Progenitor cell of endocrine pancreas (in vitro differentiated cells): ENCODE data around the gene KLHDC8B. TPM values are rescaled to one million over a fixed set of nuclear protein-coding genes. Genes with fewer than 3 reads are reported as not detected.

Experiments used
- DNase-seq: peaks from one replicate; pipeline ENCODE4 v3.0.0; 2021; ENCODE audit warnings: low spot score; ENCODE audit not compliant: unreplicated experiment
- H3K27ac Mint-ChIP-seq: 2 replicates; pipeline ENCODE4 v1.8.0; 2021; ENCODE audit warnings: mild to moderate bottlenecking, moderate library complexity, mixed read lengths
- H3K27me3 Mint-ChIP-seq: 2 replicates; pipeline ENCODE4 v1.8.0; 2021; ENCODE audit warnings: mixed read lengths
- H3K36me3 Mint-ChIP-seq: 2 replicates; pipeline ENCODE4 v1.8.0; 2022; ENCODE audit warnings: mixed read lengths; ENCODE audit not compliant: insufficient read depth
- H3K4me1 Mint-ChIP-seq: 2 replicates; pipeline ENCODE4 v1.8.0; 2021; ENCODE audit warnings: low read depth, mixed read lengths
- H3K4me3 Mint-ChIP-seq: 2 replicates; pipeline ENCODE4 v1.8.0; 2021; ENCODE audit warnings: low read depth, mild to moderate bottlenecking, moderate library complexity, mixed read lengths
- H3K9me3 Mint-ChIP-seq: 2 replicates; pipeline ENCODE4 v1.8.0; 2021; ENCODE audit warnings: low read depth, mixed read lengths
- total RNA-seq: library from RNA; stranded (reverse); gene quantifications from 2 replicates; pipeline ENCODE4 v1.2.1, GENCODE V29; 2021
- TF ChIP-seq, protein P1 (sequence below): fragments of 200-600 bp; sonication (generic); IDR thresholded peaks from one replicate; pipeline ENCODE4 v1.5.0; 2021; ENCODE audit warnings: antibody characterized with exemption, mild to moderate bottlenecking; ENCODE audit not compliant: unreplicated experiment

The KLHDC8B gene
- total RNA-seq, 1 donor from 2014 or later = 41.4 TPM

DNA sequence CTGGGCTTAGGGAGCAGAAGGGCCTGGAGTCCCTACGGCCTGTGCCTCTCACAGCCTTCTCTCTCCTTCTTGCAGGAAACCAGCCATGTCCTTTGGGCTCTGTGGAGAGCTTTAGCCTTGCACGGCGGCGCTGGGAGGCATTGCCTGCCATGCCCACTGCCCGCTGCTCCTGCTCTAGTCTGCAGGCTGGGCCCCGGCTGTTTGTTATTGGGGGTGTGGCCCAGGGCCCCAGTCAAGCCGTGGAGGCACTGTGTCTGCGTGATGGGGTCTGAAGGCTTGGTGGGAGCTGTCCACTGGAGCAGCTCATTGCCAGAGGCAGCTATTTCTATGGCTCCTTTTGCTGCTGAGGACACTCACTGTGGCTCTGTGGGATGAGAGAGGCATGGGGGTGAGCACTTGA is 4.1 kb downstream of the KLHDC8B start:
- DNase-seq = no peak
- Mint-ChIP-seq H3K4me3 (no peak overlapping the region), H3K9me3 (no peaks in the 10 kb centered on the region), H3K4me1 (peaks cover 20% of the 10 kb centered on the region), H3K27me3 (no peaks in the 10 kb centered on the region), H3K36me3 (peaks cover 1% of the 10 kb centered on the region), H3K27ac (no peak overlapping the region)
- TF ChIP-seq, protein P1, sequence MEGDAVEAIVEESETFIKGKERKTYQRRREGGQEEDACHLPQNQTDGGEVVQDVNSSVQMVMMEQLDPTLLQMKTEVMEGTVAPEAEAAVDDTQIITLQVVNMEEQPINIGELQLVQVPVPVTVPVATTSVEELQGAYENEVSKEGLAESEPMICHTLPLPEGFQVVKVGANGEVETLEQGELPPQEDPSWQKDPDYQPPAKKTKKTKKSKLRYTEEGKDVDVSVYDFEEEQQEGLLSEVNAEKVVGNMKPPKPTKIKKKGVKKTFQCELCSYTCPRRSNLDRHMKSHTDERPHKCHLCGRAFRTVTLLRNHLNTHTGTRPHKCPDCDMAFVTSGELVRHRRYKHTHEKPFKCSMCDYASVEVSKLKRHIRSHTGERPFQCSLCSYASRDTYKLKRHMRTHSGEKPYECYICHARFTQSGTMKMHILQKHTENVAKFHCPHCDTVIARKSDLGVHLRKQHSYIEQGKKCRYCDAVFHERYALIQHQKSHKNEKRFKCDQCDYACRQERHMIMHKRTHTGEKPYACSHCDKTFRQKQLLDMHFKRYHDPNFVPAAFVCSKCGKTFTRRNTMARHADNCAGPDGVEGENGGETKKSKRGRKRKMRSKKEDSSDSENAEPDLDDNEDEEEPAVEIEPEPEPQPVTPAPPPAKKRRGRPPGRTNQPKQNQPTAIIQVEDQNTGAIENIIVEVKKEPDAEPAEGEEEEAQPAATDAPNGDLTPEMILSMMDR = no peak

DNA sequence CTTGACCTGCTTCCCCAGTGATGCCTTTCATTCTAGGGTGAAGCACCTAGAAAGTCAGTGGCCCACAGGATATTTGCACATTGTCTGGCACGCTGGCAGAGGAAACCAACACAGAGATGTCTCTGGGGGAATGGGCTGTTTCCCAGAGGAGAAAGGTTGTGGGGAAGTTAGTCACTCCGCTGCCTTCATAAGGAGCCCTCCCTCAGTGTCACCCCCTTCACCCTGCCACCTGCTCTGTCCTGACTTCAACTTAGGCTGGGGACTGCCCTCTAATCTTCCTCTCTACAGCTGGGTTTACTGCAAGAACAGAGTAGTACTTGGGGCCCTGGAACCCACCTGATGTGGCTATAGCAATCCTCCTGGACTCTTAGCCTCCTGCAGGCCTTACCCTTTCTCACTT is 5.7 kb downstream of the KLHDC8B start:
- Mint-ChIP-seq H3K4me3 (no peak overlapping the region), H3K36me3 (peaks cover 1% of the 10 kb centered on the region), H3K4me1 (peaks cover 15% of the 10 kb centered on the region), H3K27me3 (no peaks in the 10 kb centered on the region), H3K9me3 (peaks cover 3% of the 10 kb centered on the region), H3K27ac (no peak overlapping the region)
- TF ChIP-seq, protein P1 = no peak
- no peak for DNase-seq

DNA sequence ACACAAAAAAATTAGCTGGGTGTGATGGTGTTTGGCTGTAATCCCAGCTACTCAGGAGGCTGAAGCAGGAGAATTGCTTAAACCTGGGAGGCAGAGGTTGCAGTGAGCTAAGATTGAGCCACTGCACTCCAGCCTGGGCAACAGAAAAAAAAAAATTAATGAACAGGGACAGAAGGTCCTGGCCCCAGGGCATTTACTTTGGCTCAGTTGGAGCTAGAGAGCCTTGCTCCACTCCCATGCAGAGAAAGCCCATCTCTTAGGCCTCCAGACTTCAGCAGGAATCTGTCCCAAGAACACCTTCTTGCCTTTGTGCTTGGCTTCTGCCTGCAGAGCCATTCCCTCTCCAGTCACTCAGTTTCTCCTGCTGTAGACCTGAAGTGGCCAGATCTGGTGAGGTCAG is 8.7 kb downstream of the KLHDC8B start:
- H3K4me3 Mint-ChIP-seq = no peak overlapping the region
- H3K9me3 Mint-ChIP-seq = peaks cover 3% of the 10 kb centered on the region
- no peaks in the 10 kb centered on the region for H3K27me3 Mint-ChIP-seq
- no peak for DNase-seq
- no peak overlapping the region for H3K27ac Mint-ChIP-seq
- H3K4me1 Mint-ChIP-seq = no peaks in the 10 kb centered on the region
- TF ChIP-seq, protein P1 = no peak
- H3K36me3 Mint-ChIP-seq = no peaks in the 10 kb centered on the region

DNA sequence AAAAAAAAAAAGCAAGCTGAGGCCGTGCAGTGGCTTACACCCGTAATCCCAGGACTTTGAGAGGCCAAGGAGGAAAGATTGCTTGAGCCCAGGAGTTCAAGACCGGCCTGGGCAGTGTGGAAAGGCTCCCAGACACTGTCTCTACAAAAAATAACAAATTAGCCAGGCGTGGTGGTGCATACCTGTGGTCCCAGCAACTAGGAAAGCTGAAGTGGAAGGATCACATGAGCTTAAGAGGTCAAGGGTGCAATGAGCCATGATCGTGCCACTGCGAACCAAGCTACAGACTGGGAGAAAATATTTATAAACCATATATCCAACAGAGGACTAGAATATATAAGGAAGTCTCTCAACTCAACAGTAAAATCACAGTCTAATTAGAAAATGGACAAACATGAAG is 10.0 kb downstream of the KLHDC8B start:
- Mint-ChIP-seq H3K27ac (peak overlapping the region; percentile 16), H3K4me3 (no peak overlapping the region), H3K9me3 (peaks cover 3% of the 10 kb centered on the region), H3K4me1 (no peaks in the 10 kb centered on the region), H3K36me3 (no peaks in the 10 kb centered on the region), H3K27me3 (no peaks in the 10 kb centered on the region)
- DNase-seq = no peak
- TF ChIP-seq, protein P1 = no peak

DNA sequence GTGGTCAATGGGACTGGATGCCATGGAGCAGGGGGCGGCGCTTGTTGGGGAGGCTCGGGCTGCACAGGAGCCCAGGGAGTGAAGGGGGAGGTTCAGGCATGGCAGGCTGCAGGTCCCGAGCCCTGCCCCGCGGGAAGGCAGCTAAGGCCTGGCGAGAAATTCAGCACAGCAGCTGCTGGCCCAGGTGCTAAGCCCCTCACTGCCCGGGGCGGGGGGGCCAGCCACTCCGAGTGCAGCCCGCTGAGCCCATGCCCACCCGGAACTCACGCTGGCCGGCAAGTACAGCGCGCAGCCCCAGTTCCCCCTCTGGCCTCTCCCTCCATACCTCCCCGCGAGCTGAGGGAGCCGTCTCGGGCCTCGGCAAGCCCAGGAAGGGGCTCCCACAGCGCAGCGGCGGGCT is 11.3 kb downstream of the KLHDC8B start:
- Mint-ChIP-seq H3K9me3 (peaks cover 3% of the 10 kb centered on the region), H3K27ac (no peak overlapping the region), H3K36me3 (no peaks in the 10 kb centered on the region), H3K27me3 (no peaks in the 10 kb centered on the region), H3K4me3 (no peak overlapping the region), H3K4me1 (no peaks in the 10 kb centered on the region)
- no peak for DNase-seq
- TF ChIP-seq, protein P1 = no peak
